ENCODE results near the gene ORC5.

The ORC5 gene

GRCh38 chr7:104207731-104208420 lies at the start of gene ORC5:
TSS of gene ORC5 (minus strand) at chr7:104208013. CDS start at chr7:104207904, 109 bp downstream.
- TF ChIP-seq CTCF (conservative IDR thresholded peaks at IDR 0.05), result no peak
- H3K27ac ChIP-seq, result peak within 1 kb of the TSS; percentile 84

- H3K27ac ChIP-seq, result no peak overlapping the region
- TF ChIP-seq CTCF (conservative IDR thresholded peaks at IDR 0.05), result no peak
These were observed 47.8 kb upstream of the ORC5 start for GRCh38 chr7:104255616-104256015.

- H3K27ac ChIP-seq, result no peak overlapping the region
- TF ChIP-seq CTCF (conservative IDR thresholded peaks at IDR 0.05), result no peak
These were observed 47.4 kb upstream of the ORC5 start for GRCh38 chr7:104255194-104255593.

- no peak overlapping the region for H3K27ac ChIP-seq
- TF ChIP-seq CTCF (conservative IDR thresholded peaks at IDR 0.05), result no peak
These were observed 46.9 kb upstream of the ORC5 start for GRCh38 chr7:104254696-104255095.

GRCh38 chr7:104252409-104253134 lies 44.8 kb upstream of the ORC5 start:
- H3K27ac ChIP-seq, result no peak overlapping the region
- peak; percentile 60 for TF ChIP-seq CTCF (conservative IDR thresholded peaks at IDR 0.05)

- no peak overlapping the region for H3K27ac ChIP-seq
- no peak for TF ChIP-seq CTCF (conservative IDR thresholded peaks at IDR 0.05)
These were observed 34.8 kb upstream of the ORC5 start for GRCh38 chr7:104242638-104243037.

- TF ChIP-seq CTCF (conservative IDR thresholded peaks at IDR 0.05), result no peak
- H3K27ac ChIP-seq, result no peak overlapping the region
These were observed 33.9 kb upstream of the ORC5 start for GRCh38 chr7:104241538-104242209.
